Superior temporal gyrus (tissue), 1 donor: Measurements from ENCODE around the gene HOXD10.

Experiments
- DNase-seq: peaks from one replicate; pipeline ENCODE4 v3.0.0-alpha.2; 2016; ENCODE audit errors: extremely low spot score

HOXD10 gene

DNA sequence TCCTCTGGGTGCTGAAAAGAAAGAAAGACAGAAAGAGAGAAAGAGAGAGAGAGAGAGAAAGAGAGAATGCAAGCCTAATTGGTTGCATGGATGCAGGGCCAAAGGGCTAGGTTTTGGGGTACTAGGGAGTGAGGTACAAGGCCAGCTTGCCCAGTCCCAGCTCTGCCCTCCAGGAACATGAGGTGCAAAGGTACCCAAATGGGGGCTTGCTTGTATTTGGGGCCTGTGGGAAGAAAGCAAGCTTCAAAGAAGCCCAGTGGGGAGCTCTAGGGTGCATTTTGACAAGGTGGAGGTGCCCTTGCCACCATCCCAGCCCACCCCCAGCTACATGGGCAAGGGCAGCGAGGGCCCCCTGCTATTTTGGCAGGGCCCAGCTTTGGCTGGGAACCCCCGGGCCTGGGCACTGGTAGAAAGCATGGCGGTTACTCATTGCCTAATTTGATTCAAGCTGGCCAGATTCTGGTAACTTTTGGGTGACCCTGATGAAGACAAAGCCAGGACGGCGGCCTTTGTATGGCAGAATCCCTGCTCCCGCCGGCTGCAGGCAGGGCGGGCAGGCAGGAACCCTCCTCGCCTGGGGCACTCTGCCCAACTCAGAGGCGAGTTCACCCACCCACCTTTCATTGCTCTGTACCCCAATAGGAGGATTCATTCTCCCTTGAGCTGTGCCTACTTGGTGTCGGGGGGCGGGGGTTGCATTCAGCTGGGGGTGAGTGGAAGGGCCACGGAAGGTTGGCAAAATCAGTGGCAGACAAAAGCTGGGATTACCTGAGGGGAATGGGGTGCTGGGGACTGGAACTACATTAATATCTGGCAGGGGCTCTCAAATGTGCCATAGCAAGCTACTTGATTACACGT is 34.2 kb downstream of the HOXD10 start:
- no peak for DNase-seq

DNA sequence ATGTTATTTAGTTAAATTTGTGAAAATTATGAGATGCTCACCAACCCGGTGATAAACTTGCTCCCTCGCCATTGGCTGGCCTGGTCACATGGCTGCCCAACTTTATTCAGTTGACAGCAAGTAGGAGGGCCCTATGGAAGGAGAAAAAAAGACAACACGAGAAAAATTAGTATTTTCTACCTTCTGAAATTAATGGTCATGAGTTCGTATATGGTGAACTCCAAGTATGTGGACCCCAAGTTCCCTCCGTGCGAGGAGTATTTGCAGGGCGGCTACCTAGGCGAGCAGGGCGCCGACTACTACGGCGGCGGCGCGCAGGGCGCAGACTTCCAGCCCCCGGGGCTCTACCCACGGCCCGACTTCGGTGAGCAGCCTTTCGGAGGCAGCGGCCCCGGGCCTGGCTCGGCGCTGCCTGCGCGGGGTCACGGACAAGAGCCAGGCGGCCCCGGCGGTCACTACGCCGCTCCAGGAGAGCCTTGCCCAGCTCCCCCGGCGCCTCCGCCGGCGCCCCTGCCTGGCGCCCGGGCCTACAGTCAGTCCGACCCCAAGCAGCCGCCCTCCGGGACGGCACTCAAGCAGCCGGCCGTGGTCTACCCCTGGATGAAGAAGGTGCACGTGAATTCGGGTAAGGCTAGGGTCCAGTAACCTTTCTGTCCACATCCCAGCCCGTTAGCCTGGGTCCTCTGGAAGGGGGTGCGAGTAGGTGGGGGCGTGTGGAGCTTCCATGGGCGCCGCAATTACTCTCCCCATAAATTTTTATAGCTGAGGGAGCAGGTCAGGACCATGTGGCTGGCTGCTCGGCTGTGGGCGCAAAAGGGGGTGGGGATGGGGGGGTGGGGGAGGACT is 35.1 kb downstream of the HOXD10 start, which contains the start of gene HOXD4:
TSS of gene HOXD4 (plus strand) at position 109 of the 846 bp plus-strand sequence. CDS start at position 193, 84 bp downstream.
- no peak for DNase-seq

DNA sequence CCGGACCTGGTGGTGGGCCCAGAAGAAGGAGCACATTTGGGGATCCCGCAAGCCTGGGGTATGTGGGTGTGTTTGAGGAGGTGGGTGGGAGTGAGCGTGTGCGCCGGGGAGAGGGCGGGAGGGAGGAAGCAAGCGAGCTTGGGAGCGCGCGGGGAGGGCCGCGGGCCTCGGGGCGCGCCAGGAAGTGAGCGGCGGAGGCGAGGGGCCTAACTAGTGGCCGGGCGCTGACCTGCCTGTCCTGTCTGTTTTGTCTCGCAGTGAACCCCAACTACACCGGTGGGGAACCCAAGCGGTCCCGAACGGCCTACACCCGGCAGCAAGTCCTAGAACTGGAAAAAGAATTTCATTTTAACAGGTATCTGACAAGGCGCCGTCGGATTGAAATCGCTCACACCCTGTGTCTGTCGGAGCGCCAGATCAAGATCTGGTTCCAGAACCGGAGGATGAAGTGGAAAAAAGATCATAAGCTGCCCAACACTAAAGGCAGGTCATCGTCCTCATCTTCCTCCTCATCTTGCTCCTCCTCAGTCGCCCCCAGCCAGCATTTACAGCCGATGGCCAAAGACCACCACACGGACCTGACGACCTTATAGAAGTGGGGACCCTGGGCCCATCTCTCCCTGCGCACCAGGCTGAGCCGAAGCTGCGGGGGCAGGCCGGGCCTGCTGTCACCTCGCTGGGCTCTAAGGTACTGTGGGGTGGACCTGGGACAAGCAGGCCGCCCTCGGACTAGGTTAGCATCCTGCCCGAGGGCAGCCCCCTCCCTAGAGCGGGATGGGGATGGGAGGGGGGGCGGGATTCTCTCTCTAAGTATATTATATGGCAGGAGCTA is 36.0 kb downstream of the HOXD10 start:
- DNase-seq = no peak

DNA sequence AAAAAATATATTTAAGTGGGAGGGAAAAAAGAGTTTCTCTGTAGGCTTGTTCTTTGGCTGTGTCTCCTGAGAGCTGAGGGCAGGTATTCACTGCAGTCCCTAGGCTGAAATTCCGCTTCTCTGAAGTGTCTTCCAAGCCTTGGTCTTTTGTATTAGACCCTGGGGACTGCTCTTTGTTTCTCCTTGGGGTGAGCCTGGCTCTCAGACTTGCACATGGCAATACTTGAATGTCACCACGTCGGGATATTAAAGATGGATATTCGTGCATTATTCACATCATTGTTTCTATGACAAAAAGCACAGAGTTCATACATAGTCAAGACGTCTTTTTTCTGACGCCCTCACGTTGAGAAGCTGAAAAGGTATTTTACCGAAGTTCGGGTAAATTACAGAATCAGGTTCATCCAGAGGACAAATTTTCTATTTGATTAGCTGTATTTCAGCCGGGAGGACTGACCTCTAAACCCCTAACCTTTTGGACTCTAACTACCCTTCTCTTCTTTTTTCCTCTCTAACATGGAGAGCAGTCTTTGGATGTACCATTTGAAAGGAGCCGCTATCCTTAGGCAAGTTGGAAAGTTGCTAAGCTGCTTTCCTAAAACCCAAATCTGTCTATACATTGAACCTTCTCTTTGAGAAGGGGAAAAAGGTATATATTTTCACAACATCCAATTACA is 38.1 kb downstream of the HOXD10 start:
- no peak for DNase-seq

DNA sequence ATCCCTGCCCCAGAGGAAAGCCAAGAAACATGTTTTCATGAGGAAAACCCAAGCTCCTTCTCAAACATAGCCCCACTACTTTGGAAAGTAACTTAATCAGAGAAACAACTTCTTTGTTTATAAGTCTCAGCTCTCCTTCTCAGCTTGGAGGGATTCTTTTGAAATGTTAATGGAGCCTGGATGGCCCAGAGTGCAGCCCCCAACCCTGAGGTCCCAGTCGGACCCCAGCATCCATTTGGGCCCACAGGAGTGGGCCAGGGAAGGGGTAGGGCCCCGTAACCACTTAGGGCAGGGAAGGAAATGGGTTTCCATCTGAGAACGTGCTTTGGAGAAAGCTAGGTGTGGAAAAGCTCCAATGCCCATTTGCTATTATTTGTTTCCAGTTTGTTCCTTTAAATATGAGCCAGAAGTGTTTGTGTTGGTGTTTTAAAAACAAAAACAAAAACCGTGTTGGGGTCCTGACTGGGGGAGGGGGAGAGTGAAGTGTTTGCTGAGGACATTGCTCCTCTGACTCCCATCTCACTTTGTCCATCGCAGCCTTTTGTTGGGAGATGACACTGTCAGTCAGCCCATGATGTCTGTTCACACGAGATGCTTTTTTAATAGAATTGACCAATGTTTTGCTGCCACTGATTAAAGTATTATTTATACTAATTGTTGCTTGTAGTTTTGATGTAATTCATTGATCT is 38.9 kb downstream of the HOXD10 start:
- DNase-seq = no peak

DNA sequence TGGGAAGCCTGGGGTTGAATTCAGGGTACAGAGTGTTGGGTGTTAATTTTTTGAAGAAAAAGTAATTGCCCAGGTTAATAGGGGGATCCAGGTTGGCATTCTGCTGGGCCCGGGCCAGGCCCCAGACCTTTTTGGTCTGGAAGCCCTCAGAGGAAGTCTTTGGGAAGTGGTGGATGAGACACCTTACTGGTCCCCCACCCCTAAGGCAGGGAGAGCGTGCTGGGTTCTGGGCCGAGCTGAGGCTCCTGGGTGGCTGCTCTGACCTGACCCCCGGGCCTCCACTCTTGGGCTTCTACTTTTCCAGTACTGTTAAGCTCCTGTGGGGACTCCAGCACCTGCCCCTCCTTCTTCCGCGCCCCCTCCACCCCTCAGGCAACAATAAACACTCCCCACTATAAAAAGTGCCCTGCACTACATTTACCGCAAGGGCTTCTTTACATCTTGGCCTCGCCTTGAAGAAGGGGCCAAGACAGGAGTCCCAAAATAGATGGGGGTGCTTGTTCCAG is 39.8 kb downstream of the HOXD10 start:
- DNase-seq = no peak

DNA sequence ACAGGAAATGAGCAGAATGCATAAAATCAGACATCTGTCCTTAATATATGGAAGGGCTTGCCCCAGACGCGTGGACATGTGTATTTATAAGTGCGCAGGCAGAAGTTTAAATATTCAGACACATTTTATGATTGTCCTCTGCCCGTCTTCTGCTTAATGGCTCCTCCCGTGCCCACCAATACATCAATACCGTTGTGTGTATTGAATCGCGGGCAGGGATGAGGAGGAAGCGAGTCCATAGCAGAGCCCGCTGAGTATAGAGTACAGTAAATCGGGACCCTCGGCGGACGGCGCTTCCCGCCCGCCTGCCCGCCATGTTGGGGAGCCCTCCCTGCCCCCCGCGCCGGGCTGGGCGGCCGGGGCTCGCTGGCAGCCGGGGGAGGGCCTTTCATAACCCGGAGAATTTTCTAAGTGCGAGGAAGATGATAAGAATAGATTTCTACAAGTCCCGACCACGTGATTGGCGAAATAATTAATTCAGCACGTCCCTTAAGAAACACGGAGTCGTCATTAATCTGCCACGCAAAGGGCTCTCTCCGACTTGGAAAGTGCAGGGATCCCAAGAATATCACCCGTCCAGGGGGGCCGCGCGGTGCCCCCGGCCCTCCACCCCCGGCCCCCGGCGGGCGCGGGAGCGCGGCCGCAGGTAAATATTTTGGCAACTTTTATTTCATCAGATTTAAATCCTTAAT is 40.4 kb downstream of the HOXD10 start, which contains the start of gene HOXD3:
TSS of gene HOXD3 (plus strand) at position 501 of the 692 bp plus-strand sequence. CDS start 11,808 bp downstream, outside the sequence.
- DNase-seq = no peak

DNA sequence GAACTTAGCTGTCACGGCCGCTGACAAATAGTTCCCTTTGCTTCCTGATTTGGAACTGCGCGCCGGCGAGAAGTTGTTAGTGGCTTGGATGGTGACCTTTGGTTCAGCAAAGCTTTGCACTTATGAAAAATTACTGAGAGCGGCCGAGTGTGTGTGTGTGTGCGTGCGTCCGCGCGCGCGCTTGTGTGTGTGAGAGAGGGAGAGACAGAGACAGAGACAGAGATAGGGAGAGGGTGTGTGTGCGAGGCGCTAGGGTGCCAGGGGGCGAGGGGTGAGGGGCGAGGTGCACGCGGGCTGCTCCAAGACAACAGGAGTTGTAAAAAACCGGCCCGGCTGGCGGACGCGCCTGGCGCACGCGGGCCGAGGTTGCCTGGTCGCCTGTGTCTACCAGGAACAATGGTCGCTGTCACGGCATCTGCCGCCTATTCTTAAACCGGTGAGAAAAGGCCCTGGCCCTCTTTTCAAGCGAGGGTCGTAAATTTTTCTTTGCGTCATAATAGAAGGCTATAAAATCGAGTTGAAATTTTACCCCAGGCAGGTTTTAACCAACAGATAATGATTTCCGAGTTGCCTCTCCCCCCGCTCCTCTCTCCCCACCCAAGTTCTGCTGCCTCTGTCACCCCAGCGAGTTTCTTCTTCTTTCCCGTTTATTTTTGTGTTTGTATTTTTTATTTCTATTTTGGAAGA is 41.1 kb downstream of the HOXD10 start:
- DNase-seq = no peak

DNA sequence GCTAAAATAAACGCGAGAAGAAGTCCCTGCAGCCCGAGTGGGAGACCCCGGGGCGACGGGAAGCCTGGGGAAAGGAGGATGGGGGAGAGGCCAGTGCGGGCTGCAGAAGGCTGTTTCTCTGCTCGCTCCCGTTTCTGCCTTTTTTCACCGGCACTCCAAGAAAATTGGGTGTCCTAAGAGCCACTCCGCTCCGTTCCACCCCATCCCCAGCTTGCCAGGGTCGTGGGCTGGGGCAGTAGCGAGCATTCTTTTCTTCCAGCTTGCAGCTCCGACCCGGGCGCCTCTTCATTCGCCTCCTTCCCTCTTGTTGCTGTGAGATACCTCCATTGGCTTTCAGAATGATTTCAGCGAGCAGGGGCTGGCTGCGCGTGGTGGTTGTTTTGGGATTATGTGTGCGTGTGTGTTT is 41.6 kb downstream of the HOXD10 start:
- DNase-seq = no peak

DNA sequence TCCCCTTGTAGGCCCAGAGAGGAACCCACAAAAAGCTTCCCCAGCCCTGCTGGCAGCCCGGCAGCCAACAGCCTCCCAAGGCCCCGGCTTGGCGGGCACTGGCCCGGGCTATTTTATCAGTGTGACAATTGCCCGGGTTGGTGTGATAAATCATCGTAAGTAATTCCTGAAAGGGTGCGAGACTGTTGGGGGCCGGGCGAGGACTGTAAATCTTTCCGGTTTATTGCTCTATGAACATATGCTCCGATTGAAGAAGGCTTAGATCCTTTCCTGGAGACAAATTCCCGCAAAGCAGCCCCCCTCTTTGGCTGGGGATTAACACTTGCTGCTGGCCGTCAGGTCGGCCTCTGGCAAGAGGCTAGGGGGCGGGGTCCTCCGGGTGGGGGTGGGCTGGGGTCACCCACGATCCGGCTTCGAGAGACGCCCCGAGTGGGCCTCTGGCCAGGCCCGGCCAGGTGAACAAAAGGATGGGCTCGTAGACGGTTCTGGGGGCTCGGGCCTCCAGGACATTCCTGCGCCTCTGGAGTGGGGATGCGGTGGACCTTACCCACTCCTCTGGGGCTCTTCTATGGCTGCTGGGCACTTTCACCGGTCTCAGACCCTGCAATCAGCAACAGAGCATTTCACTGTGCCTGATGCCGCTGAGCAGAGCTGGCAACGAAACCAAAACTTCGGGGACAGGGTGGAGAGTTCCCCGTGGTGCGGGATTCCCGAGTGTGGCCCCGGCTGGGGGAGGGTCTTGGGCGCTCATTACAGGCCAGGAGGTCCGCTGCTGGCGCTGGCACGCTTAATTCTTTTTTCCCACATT is 42.5 kb downstream of the HOXD10 start:
- DNase-seq = no peak

DNA sequence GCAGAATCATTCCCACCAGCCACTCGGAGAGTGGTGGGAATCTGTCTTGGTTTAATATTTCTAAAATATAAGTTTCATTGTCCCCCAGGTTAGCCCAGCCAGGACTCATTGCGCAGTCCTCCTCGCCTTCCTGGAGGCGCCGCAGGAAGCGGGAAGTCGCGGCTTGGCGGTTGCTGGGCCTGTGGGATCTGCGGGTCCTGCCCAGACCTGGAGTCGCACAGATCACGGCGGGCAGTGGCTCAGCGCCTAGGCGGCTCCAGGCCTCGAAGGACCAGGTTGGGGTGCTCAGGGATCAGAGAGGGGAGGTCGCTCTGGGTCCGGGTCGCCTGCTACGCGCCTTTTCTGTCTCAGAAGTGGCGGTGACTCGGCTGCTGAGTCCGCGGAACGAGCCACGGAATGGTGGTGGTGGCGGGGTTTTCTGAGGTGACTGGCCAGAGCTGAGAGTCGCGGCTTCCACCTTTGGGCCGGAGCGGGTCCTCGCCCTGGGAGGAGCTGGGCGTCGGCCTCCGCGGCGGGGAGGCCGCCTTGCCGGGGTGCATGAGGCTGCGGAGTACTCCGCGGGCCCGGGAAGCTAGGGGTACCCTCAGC is 43.2 kb downstream of the HOXD10 start:
- no peak for DNase-seq

DNA sequence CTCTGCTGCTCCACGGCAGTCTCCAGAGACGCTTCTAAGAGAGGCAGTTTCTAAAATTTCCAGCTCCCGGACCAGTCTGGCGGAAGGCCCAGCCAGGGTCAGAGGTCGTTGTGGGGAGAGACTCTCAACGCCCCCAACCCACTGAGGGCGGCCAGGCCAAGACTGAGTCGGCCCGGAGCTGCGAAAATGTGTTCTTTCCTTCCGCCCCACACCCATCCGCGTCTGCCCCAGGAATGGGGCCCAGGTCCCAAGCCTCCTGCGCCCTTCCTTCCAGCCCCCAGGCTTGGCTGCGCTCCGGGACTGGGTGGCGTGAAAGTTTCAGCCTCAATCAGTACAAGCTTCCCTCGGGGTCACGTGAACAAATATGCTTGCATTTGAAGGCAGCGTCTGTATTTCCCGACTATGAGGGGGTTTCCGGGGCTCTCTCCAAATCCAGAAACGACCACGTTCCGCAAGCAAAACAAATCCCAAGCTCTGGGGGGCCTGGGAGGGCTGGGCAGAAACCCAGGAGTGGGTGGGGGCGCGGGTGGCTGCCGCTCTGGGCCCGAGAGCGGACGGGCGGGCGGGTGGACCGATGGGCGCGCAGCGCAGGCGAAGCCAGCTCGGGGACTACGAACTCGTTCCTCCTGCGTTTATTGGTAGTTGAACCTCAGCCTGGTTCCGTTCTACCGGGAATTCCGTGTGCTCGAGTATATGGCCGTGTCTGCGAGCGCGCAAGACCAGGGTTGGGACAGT is 43.8 kb downstream of the HOXD10 start:
- no peak for DNase-seq

DNA sequence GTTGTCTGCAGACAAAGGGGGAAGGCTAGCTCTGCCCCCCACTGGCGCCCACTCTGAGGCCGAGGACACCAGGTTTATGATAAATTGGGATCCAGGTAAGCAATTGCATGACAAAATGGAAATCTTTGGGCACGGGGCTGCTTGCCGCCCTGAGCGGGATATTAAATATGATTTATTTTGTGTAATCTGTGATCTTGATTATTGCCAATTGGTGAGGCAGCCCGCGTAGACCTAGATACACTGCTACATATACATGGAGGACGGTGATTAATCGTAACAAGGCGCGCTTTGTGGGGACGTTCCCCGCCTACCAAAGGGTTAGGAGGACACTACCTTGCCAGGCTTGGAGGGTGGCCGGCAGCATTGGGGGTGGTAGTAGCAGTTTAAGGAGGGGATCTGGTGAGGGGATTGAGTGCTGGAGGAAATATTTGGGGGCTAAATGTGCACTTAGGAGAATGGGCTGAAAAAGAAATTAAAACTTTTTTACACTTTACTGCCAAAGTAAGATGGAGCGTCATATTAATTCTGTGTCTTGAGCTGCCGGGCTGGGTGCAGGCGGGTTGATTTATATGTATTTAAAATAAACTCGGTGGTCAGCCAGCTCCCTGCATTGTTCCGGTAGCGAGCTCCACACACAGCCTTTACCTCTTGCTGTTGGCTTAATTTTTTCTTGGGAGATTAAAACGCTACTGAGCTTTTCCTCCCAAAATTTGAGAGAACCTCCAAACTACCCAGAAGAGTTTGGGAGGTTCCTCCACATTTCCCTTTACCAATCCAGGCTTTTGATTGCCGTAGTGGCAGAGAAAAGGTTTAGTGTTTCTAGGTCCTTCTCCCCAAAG is 44.6 kb downstream of the HOXD10 start:
- no peak for DNase-seq

DNA sequence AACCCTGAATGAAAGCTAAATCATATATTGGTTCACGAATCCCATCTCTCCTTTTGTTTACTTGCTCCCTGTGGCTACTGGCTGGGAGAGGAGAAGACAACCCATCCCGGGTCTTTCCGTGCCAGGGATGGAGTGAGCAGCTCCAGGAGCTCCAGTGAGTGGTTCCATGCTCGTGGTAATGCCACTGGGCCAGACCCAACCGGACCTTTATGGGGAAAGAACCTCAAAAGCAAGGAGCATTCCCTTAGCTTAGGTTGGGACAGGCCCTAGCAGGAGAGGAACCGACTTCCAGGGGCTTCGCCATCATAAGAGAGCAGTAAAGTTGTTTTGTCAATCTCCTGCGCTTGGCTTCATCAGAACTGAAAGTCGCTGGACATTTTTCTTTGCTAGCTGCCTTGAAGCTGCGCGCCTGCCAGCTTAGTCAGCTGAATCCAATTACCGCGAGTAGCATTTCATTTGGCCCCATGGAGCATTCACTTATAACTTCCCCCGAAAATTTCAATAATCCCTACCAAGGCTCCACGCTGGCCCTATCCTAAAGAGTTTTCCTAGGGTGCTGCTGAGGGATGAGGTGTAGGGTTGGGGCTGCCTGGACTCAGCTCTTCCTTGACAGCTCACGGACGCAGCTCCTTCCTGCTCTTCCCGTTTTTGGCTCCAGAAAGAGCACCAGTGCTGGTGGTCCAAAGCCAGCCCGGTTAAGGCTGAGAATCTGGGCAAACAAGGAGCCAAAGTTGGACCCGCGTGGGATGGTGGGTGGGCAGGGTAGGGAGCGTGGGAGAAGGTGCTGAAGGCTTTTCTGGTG is 45.4 kb downstream of the HOXD10 start:
- DNase-seq = no peak

DNA sequence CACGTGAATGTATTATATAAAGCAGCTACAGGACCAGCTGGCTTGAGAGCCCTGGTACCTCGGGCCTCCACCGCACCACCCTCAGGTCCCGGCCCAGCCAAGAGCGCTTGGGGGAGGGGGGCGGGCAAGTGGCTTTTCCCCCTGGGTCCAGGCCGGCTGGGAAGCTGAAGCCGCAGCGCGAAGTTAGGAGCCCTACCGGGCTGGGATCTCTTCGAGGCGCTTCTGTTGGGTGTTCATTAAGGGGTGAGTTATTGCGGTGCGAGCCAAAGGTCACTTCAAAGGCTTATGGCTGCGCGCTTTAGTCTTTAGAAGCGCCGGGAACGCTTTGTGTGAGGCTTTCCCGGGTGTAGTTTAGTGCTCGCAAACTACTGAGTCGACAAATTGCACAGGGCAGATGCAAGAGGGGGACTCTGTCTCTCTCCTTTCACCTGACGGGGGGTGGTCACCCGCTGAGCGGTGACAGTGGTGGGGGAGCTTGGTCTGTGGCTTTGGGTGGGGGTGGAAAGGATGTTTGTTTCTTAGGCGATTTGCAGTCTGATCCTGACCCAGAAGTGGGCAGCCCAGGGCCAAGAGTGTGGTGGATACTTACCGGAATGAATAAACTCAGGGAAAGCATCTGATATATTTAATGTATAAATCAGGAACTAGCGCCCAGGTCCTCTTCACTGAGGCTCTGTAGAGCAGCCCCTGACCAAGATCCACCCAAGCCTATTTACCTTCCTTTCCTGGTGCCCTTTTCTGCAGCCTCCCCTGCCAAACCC is 46.5 kb downstream of the HOXD10 start:
- no peak for DNase-seq
